NCI-H510A (cell line): ENCODE measurements around the gene MAFG.
"Not testable (repeated sequence)": the region's sequence is repeated elsewhere in the genome, so short reads cannot be mapped to it uniquely, and the experiment has no call there.

ENCODE experiments used
- DNase-seq: peaks from one replicate; lab custom pipeline; 2025; lab: John Stamatoyannopoulos, UW

MAFG gene

DNA sequence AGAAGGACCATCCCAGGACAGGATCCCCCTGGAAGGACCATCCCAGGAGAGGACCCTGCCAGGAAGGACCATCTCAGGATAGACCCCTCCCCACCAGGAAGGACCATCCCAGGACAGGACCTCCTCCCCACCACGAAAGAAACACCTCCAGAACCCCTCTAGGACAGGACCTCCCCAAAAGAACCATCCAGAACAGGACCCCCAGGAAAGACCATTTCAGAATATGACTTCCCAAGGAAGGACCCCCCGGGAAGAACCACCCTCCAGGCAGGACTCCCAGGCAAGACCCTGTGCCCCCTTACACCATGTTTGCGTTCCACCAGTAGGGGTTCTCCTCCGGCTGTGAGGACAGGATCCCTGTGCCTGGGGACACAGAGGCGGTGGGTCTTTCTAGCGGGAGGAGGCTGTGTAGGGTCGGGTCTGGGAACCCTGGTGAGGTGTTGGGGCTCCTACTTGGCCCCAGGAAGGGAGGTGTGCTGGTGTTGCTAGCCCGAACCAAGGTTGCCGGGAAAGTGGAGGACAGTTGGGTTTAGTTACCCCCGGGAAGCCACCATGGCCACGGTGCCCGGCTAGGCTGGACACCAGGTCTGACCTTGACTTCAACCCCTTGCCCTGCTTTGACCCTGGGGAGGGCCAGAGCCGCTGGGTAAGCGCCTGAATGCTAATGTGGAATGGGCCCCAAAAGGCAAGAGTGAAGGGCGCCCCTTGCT is 31.3 kb upstream of the MAFG start:
- no peak for DNase-seq

DNA sequence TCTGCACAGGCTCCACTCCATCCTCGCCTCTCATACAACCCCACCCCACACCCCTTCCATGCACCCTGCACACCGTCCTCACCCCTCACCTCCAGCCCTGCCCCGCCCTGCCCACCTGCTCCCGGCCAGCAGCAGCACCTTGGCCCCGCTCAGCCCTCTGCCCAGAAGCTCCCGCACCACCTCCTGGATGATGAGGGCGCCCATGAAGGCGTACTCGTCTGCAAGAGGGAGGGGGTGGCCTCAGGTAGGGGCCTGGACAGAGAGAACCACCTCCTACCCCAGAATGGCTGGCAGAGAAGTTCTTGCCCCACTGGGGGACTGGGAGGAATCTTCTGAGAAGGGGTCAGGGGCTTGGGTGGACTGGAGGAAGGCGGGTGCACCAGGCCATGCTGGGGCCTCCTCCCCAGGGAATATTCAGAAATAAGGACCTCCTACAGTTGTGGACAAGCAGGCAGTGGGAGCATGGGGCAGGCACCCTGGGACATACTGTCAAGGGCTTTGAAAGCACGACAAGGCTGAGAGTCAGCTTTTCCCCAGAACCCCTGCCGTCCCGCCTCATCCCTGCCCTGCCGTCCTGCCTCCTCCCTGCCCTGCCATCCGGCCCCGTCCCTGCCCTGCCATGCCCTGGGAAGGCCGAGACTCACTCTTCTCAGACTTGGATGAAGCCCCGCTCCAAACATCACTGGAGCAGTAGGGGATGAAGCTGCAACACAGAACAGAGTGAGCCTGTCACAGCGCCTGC is 30.3 kb upstream of the MAFG start:
- no peak for DNase-seq

DNA sequence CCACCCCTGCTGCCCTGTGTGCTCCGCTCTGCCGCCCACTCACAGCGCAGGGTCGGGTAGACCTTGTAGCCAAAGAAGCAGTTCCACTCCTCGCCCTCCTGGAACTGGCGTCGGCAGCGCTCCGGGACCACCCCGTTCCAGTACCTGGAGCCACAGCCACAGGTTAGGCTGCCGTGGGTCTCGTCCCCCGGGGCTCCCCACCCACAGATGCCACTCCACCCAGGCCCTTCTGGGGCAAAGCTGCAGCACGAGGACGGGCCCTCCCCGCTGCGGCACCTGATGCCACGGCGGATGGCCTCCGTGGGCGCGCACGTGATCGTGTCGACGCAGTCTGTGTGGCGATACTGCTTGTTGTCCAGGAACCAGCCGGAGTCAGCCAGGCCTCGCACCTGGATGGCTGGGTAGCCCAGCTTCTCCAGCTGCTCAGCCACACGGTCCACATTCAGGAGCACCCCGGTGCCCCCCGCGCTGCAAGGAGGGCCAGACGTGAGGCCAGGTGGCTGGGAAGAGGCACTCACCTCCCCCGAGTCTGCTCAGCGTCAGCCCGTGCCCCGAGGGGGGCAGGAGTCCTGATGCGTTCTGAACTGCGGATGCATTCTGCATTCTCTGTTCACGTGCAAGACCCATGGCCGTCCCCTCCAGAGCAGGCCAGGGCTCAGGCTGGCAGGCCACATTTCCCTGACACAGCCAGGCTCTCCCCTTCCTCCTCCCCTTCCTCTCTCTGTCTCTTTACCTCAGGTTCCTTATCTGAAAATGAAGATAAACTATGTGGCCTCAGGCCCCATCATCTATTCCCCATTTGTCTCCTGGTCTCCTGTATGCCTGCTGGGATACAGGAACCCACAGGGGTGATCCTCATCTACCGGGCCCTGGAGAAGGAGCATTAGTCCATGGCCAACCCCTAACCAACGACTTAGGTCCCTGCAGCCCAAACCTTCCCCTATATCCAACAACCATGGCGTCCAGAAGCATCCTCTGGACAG is 29.4 kb upstream of the MAFG start:
- no peak for DNase-seq

DNA sequence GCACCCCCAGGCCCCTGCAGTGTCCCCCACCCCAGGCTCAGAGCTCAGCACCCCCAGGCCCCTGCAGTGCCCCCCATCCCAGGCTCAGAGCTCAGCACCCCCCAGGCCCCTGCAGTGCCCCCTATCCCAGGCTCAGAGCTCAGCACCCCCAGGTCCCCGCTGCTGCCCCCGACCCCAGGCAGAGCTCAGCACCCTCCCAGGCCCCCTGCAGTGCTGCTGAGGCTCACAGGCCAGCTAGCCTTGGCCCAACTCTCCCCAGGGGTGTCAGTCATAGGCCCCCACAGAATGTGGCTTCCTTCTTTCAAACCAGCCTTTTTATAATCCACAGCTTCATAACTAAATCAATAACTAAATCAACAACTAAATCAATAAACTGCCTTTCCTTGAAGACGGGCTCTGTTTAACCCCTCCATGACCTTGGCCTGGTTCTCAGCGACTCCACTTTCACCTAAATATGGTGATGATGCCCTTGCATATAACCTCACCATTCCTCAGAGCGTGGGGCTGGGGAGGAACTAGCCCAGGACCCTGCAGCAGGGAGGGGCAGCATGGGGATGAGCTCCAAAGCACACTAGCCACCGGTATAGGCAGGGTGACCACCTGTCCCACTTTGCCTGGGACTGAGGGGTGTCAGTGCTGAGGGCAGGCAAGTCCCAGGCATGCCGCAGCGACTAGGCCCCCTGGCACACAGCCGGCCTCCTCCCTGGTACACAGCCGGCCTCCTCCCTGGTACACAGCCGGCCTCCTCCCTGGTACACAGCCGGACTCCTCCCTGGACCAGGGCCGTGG is 28.4 kb upstream of the MAFG start:
- no peak for DNase-seq

DNA sequence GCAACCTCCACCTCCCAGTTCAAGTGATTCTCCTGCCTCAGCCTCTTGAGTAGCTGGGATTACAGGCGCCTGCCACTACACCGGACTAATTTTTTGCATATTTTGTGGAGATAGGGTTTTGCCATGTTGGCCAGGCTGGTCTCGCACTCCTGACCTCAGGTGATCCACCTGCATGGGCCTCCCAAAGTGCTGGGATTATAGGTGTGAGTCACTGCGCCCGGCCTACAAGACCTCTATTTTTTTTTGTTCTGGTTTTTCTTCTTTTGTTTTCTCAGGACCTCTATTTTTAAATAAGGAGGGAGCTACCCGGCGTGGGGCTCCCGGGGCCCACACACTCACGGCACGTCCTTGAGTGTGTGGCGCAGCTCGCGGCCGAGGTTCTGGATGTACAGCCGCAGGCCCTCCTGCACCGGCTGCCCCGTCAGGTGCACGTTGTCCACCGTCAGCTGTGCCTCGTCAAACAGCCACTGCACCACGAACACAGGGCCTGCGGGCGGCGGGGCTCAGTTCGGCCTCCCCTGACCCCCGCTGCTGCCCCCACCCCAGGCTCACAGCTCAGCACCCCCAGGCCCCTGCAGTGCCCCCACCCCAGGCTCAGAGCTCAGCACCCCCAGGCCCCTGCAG is 27.6 kb upstream of the MAFG start:
- no peak for DNase-seq

DNA sequence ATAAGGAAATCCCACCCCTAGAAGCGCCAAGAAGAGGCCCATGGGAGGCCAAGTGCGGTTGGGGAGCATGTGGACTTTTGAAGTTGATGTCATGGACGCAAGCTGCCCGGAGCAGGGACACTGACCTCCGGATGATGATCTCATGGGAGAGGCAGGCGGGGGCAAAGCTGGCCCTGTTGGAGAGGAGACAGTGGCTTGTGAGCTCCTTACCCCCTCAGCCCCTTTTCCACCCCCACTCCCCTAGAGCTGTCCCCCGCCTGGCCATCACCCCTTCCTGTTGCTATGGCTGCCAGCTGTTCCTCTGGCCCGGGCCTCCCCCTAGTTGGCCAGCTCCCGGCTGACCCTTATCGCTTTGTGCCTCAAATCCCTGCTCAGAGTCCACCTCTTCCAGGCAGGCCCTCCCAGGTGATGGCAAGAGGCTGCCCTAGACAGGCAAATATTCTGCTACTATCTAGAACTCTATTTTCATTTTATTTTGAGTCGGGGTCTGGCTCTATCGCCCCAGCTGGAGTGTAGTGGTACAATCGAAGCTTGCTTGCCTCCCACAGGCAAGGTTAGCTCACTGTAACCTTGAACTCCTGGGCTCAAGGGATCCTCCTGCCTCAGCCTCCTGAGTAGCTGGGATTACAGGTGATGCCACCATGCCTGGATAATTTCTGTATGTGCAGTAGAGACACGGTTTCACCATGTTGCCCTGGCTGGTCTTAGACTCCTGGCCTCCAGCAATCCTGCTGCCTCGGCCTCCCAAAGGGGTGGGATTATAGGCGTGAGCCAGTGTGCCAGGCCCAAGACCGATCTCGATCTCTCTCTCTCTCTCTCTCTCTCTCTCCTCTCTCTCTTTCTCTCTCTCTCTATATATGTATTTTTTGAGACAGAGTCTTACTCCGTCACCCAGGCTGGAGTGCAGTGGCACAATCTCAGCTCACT is 26.9 kb upstream of the MAFG start:
- DNase-seq: no peak

DNA sequence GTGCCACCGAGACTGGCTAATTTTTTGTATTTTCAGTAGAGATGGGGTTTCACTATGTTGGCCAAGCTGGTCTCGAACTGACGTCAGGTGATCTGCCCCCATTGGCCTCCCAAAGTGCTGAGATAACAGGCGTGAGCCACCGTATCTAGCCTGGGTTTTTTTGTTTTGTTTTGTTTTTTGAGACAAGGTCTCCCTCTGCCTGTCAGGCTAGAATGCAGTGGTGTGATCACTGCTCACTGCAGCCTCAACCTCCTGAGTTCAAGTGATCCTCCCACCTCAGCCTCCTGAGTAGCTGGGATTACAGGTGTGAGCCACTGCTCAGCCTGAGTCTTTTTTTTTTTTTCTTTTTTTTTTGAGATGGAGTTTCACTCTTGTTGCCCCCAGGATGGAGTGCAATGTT is 25.9 kb upstream of the MAFG start:
- not testable (repeated sequence) for DNase-seq

DNA sequence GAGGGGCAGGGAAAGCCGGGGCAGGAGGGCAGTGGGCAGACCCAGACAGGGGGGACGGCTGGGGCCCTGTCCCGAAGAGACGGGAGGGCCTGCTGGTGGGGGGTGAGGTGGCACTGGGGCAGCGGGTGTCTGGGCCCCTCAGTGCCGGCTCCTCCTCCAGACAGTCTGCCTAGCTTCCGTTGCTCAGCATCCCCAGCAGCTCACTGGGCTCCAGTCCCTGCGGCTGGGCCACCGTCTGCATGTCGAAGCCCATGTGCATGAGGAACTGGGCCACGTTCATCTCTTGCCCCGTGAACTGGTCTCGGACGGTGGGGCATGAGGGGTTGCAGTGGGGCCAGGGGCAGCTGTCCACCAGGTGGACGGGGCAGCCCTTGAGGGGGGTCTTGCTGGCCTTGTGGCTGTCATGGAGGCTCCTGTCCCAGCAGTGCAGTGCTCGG is 25.3 kb upstream of the MAFG start:
- no peak for DNase-seq

DNA sequence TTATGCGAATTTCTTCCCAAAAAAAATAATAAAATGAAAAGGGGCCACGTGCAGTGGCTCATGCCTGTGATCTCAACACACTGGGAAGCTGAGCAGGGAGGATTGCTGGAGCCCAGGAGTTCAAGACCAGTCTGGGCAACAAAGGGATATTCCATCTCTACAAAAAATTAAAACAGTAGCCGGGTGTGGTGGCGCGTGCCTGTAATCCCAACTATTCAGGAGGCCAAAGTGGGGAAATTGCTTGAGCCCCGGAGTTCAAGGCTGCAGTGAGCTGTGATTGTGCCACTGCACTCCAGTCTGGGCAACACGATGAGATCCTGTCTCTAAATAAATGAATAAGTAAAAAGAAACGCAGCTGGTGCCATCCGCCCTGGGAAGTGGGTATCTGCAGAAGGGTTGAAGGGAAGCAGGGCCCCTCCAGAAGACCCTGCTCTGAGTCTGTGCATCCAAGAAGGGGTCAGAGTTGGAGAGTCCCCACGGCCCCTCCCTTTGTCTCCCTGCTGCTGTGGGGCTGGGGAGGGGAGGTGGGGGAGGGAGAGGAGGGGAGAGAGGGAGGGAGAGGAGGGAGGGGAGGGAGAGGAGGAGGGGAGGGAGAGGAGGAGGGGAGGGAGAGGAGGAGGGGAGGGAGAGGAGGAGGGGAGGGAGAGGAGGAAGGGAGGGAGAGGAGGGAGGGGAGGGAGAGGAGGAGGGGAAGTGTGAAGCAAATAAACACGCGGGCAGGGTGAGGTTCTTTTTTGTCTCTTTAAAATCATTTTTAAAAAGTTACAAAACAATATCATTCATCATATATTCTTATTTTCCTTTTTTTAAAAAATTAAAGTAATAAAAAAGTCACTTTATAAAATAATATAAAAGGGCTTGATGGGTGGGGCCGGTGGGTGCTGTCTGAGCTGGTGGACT is 24.5 kb upstream of the MAFG start:
- DNase-seq: no peak

DNA sequence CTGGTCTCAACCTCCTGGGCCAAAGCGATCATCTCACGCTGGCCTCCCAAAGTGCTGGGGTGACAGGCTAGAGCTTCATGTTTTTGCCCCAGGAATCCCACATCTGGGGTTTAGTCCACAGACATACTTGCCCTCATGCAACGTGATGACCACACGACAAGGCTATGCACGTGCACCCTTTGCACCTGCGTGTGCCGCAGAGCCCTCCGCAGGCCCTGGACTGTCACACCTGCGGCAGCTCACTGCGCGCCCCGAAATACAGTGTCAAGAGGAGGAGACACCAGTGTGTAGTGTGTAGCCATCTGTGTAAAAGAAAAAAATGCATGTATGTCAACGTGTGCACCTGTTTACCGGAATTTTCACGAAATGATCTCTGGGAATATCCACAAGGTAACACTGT is 23.0 kb upstream of the MAFG start:
- DNase-seq: no peak

DNA sequence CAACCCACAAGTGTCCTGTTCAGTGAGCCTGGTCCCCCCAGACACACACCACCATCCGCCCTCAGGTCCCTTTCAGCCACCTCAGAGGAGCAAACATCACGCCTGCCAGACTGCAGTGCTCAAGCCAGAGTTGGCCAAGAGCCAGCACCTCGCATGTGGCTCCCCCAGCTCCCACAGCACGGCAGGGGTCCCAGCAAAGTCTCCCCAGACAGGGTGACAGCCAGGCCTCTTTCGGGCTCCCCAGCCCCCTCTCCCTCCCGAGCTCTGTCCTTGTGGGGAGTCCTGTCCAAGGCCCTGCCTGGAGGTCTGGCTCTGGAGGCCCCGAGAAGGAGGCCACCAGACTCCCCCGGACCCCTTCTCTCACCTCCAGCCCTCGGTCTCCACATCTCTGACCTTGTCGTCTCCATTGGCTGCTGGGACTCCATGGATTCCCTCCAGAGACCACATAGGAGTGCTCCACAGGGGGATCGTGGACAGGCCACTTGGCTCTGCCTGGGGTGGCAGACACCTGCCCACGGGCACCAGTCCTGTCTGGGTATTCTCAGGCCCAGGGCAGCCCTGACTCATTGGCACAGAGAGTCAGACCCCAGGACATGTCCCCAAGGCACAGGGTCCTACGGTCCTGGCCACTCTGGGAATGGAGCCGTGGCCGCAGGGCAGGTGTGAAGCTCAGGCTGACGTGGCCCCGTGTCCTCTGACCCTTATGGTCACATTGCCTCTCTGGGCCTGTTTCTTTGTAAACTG is 21.3 kb upstream of the MAFG start:
- DNase-seq: no peak

DNA sequence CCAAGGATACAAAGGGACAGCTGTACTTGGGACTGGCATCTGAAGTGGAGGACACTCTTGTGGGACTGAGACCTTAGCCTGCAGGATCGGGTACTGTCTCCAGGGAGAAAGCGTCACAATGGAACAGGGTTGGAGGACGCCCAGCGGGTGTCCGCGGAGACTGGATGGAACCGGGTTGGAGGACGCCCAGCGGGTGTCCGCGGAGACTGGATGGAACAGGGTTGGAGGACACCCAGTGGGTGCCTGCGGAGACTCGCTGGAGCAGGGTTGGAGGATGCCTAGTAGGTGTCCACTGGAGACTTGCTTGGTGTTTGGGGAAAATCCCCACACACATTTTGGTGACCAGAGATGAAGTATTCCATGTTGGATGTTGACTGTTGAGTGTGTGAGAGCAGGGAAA is 19.7 kb upstream of the MAFG start, which contains the start of gene MYADML2:
MYADML2 (minus strand) TSS at position 45 of the 400 bp plus-strand sequence. CDS start 5,492 bp downstream, outside the sequence.
- no peak for DNase-seq

DNA sequence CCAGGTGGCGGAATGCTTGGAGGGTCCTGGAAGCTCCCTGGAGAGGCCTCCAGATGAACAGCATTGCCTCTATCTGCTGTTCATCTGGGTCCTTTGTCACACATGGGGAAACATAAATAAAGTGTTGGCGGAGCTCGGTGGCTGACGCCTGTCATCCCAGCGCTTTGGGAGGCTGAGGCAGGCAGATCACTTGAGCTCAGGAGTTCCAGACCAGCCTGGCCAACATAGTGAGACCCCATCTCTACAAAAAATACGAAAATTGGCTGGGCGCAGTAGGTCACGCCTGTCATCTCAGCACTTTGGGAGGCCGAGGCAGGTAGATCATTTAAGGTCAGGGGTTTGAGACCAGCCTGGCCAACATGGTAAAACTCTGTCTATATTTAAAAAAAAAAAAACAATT is 17.3 kb upstream of the MAFG start:
- no peak for DNase-seq

DNA sequence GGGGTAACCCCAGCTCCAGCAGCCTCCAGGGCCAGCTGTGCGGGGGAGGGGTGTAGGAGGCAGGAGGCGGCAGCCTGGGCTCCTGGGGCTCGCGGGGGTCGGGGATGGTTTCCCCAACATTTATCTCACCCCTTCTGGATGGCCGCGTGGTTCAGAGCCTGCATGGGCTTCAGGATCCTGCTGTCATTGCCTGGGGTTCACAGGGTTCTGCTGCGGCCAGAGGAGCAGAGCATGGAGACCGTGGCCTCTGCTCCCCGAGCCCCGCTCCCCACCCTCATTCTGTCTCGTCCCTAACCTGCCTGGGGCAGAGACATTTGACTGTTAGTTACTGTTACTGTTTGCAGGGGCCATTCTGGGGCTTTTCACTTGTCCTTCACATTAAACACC is 14.6 kb upstream of the MAFG start:
- no peak for DNase-seq

DNA sequence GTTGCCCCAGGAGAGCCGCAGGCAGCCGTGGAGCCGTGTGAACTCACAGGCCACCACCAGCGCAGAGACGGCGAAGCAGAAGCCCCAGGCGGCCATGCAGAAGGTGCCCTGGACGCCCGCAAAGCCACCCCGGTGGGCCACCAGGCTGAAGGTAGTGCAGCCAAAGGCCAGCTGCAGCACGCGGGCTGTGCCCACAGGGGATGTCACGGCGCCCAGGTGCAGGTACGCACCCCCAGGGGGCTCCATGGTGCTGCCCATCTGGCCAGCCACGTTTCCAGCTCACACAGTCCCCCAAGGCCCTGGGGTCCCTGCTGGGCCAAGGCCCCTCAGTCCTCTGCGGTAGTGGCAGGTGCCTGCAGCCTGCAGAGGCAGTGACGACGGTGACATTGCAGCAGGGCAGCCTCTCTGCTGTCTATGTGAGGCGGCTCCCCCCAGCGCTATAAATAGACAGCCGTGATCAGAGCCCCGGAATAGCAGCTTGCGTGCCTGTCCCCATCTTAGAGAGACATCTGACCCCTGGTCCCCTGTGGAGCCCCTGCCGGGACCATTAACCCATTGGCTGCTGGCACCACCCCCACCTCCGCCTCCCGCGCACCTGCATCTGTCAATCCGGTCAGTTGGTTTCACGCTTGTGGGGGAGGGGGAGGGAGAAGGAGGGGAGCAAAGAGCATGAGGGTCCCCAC is 14.1 kb upstream of the MAFG start:
- no peak for DNase-seq

DNA sequence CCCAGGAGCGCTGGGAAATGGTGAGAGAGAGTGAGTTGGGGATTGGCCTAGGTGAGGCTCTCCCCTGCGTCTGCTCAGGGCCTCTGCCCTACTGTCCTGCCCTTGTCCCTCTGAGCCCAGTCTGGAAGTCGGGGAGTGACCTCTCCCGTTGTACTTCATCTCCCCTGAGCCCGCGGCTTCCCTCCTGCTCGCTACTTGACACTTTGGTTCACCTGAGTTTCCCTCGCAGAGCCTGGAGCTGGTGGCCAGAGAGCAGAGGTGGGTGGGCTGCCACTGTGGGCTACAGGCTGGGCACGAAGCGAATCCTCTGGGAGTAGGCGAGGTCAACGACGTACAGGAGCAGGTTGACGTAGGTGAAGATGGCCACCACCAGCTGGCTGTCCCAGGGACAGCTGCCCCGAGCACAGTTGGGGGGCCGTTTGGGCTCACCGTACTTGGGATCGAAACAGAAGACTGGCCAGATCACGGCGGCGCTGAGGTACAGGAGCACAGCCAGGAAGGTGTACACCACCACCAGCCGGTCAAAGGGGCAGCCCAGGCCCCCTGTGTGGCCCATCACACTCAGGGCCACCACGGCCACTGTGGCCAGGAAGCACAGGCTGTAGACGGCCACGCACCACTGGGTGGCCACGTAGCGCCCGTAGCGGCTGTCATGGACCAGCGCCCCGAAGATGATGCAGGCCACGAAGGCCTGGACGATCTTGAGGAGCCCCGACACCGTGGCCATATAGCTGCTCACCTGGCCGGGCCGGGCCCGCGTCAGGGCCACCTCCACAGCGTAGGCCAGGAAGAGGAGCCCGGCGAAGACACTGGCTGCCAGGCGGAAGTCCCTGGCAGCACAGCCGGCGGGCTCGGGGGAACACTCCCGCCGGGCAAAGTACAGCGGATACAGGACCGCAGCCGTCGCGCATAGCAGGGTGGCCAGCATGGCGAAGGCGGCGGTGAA is 13.3 kb upstream of the MAFG start:
- no peak for DNase-seq
